Fibroblast of skin of back (primary cell): ENCODE results near the gene DMWD.

Source experiments
- DNase-seq: peaks from one replicate; pipeline ENCODE4 v3.0.0-alpha.2; 2013

Gene DMWD

DNA sequence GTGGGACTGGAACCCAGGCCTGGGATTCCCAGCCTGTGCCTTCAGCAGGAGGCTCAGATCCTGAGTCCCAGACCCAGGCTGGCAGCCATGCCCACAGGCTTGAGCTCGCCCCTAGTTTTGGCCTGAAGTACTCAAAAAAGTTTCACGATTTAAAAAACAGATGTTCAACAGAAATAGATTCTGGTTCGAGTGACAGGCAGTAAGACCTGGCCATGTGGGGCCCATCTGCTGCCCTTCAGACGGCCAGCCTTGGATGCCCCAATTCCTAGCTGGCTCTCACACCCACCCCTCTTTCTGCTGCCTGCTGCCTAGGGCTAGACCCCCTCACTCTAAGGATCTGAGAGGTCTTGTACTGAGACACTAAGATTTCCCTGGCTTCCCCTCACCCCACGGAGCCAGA lies 7.5 kb downstream of the DMWD start:
- no peak for DNase-seq

DNA sequence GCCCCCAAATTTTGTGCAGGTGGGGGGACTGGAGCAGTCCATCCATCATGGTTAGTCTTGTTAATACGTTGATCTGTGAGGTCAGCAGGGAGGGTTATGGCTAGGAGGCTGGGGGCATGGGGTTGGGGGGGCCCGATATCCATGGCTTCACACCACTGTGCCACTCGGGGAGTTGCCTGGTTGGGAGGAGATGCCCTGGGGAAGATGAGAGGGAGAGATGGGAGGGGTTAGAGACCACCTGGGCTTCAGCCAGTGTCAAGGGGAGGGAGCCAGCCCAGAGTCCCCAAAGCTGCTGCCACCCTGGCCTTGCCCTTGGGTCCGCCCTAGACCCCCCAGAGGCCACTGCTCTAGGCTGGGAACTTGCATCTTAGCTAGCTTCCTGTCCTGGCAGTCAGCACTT lies 8.5 kb downstream of the DMWD start:
- DNase-seq: no peak

DNA sequence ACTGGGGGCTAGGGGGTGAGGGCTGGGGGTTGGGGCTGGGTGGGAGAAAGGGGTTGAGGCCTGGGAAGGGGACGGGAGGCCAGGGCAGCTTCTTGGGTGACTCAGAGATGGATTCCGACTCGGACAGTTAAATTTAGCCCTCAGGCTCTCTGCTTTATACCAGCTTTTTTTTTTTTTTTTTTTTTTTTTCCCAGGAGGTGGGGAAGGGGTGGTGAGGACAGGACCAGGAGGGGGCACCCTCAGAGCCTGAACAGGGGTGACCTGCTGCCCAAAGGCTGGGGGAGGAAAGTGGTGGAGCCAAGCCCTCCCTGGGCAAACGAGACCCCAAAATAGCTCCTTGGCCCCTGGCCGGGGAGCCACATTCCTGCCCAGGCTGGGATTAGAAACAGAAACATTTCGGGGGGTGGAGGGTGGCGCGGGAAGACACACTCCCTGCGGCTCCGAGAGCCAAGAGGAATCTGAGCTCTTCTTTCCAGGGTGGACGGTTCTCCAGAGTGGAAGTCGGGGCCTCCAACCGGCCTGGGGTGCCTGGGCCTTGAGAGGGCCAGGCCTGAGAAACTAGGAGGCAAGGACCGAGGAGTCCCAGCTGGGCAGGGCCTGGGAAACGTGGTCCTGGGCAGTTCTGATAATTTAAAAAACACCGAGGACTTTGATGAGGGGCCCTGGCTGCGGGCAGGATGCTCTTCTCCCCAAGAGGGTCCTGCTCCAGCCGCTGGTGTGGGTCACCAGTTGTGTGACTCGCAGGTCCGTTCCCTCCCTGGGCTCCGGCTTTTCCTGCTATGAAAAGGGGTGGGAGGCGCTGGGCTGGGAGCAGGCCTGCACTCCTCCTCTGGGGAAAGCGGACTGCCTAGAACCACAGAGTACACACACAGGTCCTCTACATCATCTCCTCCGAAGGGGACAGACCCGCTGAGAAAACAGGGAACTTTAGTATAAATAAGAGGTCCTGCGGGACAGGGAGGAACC lies 9.5 kb downstream of the DMWD start:
- peak; percentile 87 for DNase-seq

DNA sequence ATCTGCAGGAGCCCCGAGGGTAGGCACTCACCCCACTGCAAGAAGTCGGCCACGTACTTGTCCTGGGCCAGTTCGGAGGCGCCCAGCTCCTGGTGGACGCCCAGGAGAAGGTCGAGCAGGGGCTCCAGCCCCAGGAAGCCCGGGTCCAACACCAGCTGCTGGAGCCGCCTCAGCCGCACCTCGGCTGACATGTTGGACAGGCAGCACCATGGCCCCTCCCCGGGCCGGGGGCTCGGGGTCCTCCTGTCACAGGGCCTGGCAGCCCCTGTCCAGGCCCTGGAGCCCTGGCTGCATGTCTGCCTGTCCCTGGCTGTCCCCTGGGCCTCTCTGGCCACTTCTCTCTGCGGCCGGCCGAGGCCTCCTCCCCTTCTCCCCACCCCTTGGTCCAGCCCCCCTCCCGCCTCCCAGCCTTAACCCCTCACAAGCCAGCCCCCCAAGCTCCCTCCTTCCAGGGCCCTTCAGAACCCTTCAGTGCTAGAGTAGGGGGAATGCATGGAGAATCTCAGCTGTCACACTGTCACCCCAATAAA lies 10.4 kb downstream of the DMWD start, which contains the start of gene DMPK:
TSS of gene DMPK (minus strand) at position 329 of the 530 bp plus-strand sequence. CDS start at position 191, 138 bp downstream.
- no peak for DNase-seq

DNA sequence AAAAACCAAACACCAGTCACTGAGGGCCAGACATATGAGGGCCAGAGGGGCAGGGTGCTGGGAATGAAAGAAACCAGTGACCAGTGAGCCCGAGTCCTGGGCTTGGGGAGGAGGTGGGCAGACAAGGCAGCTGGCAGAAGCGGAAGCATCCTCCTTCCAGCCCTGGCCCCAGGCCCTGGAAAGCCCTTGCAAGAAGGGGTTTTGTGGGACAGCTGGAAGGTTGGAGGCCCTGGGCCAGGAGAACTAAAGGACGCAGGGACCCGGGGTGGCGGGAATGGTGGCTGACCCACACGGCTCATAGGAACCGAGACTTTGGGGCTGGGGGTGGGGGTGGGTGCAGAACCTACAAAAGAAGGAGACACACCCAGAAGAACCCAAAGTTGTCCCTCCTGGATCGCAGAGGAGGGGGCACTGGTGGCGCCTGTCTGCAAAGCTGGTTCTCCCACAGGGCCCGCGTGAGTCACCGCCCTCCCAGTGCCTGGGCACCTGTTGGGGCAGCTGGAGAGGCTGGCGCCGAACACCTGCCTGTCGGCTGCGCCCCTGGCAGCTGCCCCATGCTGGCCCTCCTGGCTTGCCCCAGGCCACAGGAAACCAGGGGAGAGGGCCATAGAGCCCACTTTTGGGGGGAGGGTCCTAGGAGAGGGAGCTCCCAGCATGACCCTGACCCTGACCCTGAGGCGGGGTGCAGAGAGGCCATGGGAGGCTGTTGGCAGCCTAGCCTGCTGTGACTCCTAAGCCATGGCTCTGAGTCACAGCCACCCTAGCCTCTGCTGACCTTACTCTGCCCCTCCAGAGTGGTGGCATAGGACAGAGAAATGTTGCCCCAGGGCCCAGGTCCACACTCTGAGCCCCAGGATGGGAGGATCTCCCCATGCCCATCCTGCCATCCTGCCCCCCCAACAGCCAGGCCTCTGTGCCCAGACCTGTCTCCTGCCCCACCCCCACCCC lies 11.2 kb downstream of the DMWD start:
- DNase-seq: no peak

DNA sequence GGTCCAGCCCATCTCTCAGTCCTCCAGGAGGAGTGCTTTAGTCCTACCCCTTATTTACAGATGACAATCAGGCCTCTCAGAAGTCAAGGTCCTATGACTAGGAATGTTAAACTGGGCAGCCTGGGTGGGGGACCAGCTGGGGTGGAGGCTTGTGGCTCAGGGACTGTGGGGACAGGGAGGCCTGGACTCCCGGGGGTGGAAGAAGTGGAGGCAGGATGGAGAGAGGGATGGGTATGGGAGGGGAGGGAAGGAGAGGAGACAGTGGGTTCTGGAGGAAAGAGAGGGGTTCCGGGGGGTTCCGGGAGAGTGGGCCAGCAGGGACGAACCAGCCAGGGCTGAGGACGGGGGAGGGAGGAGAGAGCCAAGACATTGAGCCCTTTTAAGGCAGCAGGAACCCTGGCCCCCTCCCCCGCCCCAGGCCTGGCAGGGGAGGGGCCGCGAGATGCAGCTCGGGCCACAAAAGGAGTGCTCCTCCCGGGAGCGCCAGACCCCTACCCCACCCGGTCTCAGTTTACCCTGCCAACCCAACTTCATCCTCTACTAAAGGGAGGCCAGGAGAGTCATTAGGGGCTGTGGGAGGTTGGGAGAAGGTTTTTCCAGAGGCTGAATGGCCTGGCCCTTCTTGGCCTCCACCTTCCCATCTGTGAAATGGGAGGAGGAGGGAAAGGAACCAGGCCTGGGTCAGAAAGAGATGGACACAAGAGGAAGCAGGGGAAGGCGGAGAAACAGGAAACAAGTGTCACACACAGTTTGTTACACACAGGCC lies 12.0 kb downstream of the DMWD start:
- DNase-seq: no peak

DNA sequence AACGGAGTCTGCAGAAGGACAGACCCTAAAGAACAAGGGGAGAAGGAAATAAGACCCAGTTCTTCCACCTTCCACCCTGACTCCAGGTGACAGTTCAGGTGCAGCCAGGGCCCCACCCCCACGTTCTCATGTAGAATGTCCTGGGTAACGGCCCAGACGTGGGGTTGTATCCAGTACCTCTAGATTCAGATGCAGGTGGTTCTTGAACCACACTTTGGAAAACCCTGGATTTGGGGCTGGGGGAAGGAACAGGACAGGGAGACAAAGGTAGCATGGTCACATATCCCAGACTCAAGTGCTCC lies 12.5 kb downstream of the DMWD start:
- DNase-seq: no peak

DNA sequence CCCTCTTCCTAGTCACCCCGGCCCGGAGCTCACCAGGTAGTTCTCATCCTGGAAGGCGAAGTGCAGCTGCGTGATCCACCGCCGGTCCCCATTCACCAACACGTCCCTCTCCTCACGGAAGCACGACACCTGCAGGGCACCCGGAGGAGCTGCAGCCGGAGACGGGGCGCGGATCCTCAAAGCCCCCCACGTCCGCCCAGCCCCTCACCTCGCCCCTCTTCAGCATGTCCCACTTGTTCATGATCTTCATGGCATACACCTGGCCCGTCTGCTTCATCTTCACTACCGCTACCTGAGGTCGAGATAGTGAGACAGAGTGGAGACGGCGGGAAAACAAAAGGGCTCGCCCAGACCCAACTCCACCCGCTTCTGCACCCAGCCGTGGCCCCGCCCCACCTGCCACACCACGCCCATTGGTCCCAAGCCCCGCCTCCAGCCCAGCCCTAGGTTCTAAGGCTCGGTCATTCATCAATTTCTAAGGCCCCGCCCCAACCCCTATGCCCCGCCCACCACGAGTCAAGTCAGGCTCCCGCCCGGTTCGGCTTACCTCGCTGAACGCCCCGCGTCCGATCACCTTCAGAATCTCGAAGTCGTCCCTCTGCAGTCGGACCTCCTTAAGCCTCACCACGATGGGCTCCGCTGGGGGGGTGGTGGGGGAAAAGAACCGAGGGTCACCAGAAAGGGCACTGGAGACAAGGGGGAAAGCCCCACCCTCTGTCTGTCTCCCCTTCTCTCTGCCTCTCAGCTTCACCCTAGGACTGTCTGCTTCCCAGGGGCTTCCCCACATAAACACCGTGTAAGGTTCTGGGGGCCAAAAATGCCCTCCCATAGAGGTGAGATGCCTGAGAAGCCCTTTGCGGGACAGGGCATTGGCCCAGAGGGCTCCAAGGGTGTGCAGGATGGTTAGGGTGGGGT lies 13.2 kb downstream of the DMWD start:
- peak; percentile 42 for DNase-seq

DNA sequence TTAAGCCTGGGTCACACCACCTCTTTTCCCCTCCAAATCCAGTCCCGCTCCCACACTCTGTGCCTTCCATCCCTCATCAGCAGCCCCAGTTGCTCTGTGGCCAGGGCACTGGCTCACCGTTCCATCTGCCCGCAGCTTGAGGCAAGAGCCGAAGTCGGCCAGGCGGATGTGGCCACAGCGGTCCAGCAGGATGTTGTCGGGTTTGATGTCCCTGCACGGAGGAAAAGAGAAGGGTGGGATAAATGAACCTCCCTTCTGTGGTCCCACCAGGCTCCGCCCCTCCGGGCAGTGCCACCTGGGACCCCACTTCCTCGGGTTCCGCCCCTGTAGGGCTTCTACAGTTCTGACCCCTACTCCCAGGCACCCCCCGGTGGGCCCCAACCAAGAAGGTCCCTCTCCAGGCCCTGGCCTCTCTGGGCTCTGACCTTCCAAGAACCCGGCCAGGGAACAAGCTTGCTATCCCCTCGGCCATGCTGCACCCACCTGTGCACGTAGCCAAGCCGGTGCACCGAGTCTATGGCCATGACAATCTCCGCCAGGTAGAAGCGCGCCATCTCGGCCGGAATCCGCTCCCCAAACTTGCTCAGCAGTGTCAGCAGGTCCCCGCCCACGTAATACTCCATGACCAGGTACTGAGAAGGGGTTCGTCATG lies 14.5 kb downstream of the DMWD start:
- DNase-seq: no peak

DNA sequence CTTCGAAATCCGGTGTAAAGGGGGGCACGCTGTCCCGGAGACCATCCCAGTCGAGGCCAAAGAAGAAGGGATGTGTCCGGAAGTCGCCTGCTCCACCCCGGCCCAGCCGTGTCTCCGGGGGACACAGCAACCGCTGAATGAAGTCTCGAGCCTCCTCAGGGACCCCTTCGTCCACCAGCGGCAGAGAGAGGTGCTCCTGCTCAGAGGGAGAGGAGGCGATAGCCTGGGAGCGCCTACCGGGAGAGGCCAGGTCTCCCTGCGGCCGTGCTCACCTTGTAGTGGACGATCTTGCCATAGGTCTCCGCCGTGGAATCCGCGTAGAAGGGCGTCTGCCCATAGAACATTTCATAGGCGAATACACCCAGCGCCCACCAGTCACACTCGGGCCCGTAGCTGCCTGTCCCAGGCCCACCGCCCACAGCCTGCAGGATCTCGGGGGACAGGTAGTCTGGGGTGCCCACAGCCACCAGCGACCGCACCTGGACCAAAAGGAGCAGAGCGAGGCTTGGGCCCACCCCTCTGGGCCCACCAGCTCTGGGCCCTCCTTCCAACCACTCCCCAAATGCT lies 15.2 kb downstream of the DMWD start:
- no peak for DNase-seq

DNA sequence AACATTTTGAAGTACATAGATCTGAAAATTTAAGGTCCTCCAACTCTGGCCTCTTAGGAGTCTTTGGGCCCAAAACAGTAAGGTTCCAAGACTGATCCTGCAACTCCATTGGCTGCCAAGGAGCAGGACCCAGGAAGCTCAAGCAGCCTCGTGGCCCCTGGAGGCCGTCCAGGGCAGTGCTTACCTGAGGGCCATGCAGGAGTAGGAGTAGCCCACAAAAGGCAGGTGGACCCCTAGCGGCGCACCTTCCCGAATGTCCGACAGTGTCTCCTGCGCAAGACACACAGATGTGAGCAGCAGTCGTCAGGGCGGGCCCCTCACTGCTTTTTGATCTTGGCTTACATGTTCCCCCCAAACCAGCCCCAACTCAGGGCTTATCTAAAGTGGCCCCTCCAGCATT lies 17.9 kb downstream of the DMWD start:
- DNase-seq: no peak

DNA sequence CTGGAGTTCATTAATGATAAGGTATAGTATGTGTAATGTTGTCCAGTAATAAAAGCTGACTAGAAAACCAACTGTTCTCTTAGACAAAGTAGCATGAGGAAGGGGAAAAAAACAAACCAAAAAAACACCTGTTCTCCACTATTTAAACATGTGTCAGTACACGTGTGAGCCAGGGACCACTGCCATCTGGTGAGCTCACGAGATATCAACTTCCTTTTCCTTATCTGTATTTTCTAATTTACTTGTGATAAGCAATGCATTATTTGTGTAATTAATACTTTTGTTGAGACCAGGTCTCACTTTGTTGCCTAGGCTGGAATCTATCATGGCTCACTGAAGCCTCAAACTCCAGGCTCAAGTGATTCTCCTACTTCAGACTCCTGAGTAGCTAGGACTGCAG lies 19.3 kb downstream of the DMWD start:
- no peak for DNase-seq

DNA sequence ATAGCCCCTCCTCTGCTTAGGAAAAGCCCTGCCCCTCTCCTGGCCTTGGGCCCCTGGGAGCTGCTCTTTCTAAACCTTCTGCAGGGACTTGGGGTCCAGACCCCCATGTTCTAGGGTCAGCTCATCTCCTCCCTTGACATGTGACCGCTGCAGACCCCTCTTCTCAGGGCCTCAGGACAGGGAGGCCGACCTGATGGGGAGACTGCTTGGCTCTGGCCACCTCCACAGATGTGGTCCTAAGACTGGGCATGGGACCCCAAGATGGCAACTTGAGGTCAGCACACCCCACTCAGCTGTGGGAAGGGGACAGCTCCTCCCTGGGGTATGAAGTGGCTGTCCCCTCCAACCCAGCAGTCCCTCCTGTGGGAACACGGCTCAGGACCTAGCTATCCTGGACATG lies 19.7 kb downstream of the DMWD start:
- DNase-seq: no peak

DNA sequence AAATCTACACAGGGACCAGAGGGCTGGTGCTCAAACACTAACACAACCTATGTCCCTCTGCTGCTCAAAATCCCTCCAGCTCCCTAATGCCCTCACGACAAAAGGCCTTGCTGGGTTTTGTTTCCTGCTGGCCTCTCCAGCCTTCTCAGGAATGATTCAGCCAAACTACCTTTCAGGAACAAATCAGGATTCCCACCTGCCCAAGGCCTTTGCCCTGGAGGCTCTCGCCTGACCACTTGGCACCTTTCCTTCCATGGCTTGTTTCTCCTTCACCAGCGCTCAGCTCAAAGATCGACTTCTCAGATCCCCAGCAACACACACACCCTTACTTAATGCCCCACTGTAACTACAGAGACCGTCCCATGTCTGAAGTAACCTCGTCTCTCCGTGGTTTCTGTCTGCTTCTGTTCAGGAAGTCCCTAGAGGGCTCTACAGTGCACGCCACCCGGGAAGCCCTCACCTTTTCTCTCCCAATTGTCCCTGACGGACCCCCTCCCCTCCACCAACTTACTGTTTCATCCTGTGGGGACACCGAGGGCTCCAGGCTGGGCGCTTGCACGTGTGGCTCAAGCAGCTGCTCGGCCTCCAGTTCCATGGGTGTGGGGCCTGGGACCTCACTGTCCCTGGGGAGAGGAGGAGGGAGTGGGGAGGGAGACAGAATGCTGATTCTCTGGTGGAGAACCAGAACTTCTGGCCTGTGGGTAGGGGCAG lies 20.4 kb downstream of the DMWD start:
- no peak for DNase-seq

DNA sequence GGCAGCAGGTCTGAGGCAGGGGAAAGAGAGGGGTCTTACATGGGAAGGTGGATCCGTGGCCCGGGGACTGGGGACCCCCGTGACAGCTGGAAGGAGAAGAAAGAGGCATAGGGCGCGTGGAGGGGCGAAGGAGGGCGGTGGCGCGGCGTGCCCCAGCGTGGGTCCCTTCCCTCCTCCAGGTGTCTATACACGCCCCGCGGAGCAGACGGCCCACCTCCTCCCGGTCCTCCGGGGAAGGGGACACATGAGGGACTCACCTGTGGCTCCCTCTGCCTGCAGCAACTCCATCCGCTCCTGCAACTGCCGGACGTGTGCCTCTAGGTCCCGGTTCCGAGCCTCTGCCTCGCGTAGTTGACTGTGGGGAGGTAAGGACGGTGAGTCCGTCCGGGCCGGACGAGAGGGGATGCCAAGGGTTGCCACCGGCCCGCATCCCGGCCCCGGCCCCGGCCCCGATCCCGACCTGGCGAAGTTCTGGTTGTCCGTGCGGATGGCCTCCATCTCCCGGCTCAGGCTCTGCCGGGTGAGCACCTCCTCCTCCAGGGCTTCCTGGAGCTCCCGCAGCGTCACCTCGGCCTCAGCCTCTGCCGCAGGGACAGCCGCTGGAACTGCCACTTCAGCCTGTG lies 21.2 kb downstream of the DMWD start:
- DNase-seq: no peak

DNA sequence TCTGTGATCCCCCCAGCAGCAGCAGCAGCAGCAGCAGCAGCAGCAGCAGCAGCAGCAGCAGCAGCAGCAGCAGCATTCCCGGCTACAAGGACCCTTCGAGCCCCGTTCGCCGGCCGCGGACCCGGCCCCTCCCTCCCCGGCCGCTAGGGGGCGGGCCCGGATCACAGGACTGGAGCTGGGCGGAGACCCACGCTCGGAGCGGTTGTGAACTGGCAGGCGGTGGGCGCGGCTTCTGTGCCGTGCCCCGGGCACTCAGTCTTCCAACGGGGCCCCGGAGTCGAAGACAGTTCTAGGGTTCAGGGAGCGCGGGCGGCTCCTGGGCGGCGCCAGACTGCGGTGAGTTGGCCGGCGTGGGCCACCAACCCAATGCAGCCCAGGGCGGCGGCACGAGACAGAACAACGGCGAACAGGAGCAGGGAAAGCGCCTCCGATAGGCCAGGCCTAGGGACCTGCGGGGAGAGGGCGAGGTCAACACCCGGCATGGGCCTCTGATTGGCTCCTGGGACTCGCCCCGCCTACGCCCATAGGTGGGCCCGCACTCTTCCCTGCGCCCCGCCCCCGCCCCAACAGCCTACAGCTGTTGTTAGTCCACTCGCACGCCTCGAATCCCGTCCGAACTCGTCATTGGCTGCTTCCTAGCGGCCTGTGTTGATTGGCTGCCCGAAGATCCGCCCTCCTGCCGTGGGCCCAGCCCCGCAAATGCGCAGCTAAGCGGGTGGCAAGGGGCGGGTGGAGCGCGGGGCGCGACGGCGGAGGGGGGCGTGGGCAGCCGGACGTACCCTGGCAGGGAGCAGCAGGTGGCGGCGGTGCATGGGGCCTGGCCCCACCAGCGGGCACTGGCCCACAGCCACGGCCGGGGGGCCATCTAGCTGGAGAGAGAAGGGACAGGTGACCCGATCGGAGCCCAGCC lies 22.2 kb downstream of the DMWD start:
- DNase-seq: peak; percentile 98

DNA sequence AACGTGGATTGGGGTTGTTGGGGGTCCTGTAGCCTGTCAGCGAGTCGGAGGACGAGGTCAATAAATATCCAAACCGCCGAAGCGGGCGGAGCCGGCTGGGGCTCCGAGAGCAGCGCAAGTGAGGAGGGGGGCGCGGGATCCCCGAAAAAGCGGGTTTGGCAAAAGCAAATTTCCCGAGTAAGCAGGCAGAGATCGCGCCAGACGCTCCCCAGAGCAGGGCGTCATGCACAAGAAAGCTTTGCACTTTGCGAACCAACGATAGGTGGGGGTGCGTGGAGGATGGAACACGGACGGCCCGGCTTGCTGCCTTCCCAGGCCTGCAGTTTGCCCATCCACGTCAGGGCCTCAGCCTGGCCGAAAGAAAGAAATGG lies 22.8 kb downstream of the DMWD start:
- DNase-seq: no peak
